ENCODE results near the gene TUFT1.
A peak's percentile ranks its signal among the peaks of the same experiment; 100 is the strongest.

Gene TUFT1

GRCh38 chr1:151512326-151512725 lies 27.8 kb upstream of the TUFT1 start:
- Histone ChIP-seq H3K27ac (ENCODE audit: low read depth, low read length) (peak overlapping the region; percentile 85), H3K27me3 (ENCODE audit: control insufficient read depth in 1 of 2, insufficient read depth in 2 of 2, low read length in 2 of 2) (no peaks in the 10 kb centered on the region), H3K9me3 (ENCODE audit: control insufficient read depth in 1 of 2, low read length in 2 of 2) (no peaks in the 10 kb centered on the region), H3K36me3 (ENCODE audit: control insufficient read depth in 1 of 2, insufficient read depth in 2 of 2, low read length in 2 of 2) (no peaks in the 10 kb centered on the region), H3K9ac (ENCODE audit: low read depth in 1 of 2, low read length in 2 of 2) (peak overlapping the region; percentile 91 to 94), H3K4me1 (ENCODE audit: control insufficient read depth in 1 of 2, insufficient read depth in 2 of 2, low read length in 2 of 2) (peaks cover 22 to 41% of the 10 kb centered on the region in 2 donors), H3K4me3 (ENCODE audit: low read depth in 1 of 2, low read length in 2 of 2) (peak overlapping the region; percentile 89)

- Histone ChIP-seq H3K9me3 (ENCODE audit: control insufficient read depth in 1 of 2, low read length in 2 of 2) (no peaks in the 10 kb centered on the region), H3K4me1 (ENCODE audit: control insufficient read depth in 1 of 2, insufficient read depth in 2 of 2, low read length in 2 of 2) (peaks cover 22 to 41% of the 10 kb centered on the region in 2 donors), H3K27ac (ENCODE audit: low read depth, low read length) (peak overlapping the region; percentile 85), H3K36me3 (ENCODE audit: control insufficient read depth in 1 of 2, insufficient read depth in 2 of 2, low read length in 2 of 2) (no peaks in the 10 kb centered on the region), H3K27me3 (ENCODE audit: control insufficient read depth in 1 of 2, insufficient read depth in 2 of 2, low read length in 2 of 2) (no peaks in the 10 kb centered on the region), H3K4me3 (ENCODE audit: low read depth in 1 of 2, low read length in 2 of 2) (peak overlapping the region; percentile 89), H3K9ac (ENCODE audit: low read depth in 1 of 2, low read length in 2 of 2) (peak overlapping the region; percentile 91 to 94)
Observed at GRCh38 chr1:151512801-151513625, 27.1 kb upstream of the TUFT1 start.

GRCh38 chr1:151513626-151514121 lies 26.4 kb upstream of the TUFT1 start:
- Histone ChIP-seq H3K27me3 (ENCODE audit: control insufficient read depth in 1 of 2, insufficient read depth in 2 of 2, low read length in 2 of 2) (no peaks in the 10 kb centered on the region), H3K27ac (ENCODE audit: low read depth, low read length) (peak overlapping the region; percentile 85), H3K9me3 (ENCODE audit: control insufficient read depth in 1 of 2, low read length in 2 of 2) (no peaks in the 10 kb centered on the region), H3K36me3 (ENCODE audit: control insufficient read depth in 1 of 2, insufficient read depth in 2 of 2, low read length in 2 of 2) (peaks cover under 1 to 4% of the 10 kb centered on the region in 2 donors), H3K4me1 (ENCODE audit: control insufficient read depth in 1 of 2, insufficient read depth in 2 of 2, low read length in 2 of 2) (peaks cover 22 to 41% of the 10 kb centered on the region in 2 donors), H3K4me3 (ENCODE audit: low read depth in 1 of 2, low read length in 2 of 2) (peak overlapping the region; percentile 89), H3K9ac (ENCODE audit: low read depth in 1 of 2, low read length in 2 of 2) (peak overlapping the region; percentile 91 to 94)

- Histone ChIP-seq H3K9me3 (ENCODE audit: control insufficient read depth in 1 of 2, low read length in 2 of 2) (no peaks in the 10 kb centered on the region), H3K27me3 (ENCODE audit: control insufficient read depth in 1 of 2, insufficient read depth in 2 of 2, low read length in 2 of 2) (no peaks in the 10 kb centered on the region), H3K27ac (ENCODE audit: low read depth, low read length) (peak overlapping the region; percentile 85), H3K36me3 (ENCODE audit: control insufficient read depth in 1 of 2, insufficient read depth in 2 of 2, low read length in 2 of 2) (peaks cover 5 to 10% of the 10 kb centered on the region in 2 donors), H3K9ac (ENCODE audit: low read depth in 1 of 2, low read length in 2 of 2) (peak overlapping the region; percentile 91 to 94), H3K4me3 (ENCODE audit: low read depth in 1 of 2, low read length in 2 of 2) (peak overlapping the region; percentile 89), H3K4me1 (ENCODE audit: control insufficient read depth in 1 of 2, insufficient read depth in 2 of 2, low read length in 2 of 2) (peaks cover 22 to 41% of the 10 kb centered on the region in 2 donors)
Observed at GRCh38 chr1:151514366-151514765, 25.7 kb upstream of the TUFT1 start.

- Histone ChIP-seq H3K27ac (ENCODE audit: low read depth, low read length) (no peak overlapping the region), H3K4me3 (ENCODE audit: low read depth in 1 of 2, low read length in 2 of 2) (peak overlapping the region in 1 of 2 donors; percentile 5), H3K27me3 (ENCODE audit: control insufficient read depth in 1 of 2, insufficient read depth in 2 of 2, low read length in 2 of 2) (no peaks in the 10 kb centered on the region), H3K4me1 (ENCODE audit: control insufficient read depth in 1 of 2, insufficient read depth in 2 of 2, low read length in 2 of 2) (peaks cover 22 to 40% of the 10 kb centered on the region in 2 donors), H3K9ac (ENCODE audit: low read depth in 1 of 2, low read length in 2 of 2) (no peak overlapping the region), H3K9me3 (ENCODE audit: control insufficient read depth in 1 of 2, low read length in 2 of 2) (no peaks in the 10 kb centered on the region), H3K36me3 (ENCODE audit: control insufficient read depth in 1 of 2, insufficient read depth in 2 of 2, low read length in 2 of 2) (peaks cover 5 to 17% of the 10 kb centered on the region in 2 donors)
Observed at GRCh38 chr1:151515265-151515664, 24.8 kb upstream of the TUFT1 start.

GRCh38 chr1:151516031-151516511 lies 24.0 kb upstream of the TUFT1 start:
- peaks cover 18 to 34% of the 10 kb centered on the region in 2 donors for H3K4me1 ChIP-seq (ENCODE audit: control insufficient read depth in 1 of 2, insufficient read depth in 2 of 2, low read length in 2 of 2)
- peaks cover 6 to 25% of the 10 kb centered on the region in 2 donors for H3K36me3 ChIP-seq (ENCODE audit: control insufficient read depth in 1 of 2, insufficient read depth in 2 of 2, low read length in 2 of 2)
- H3K9ac ChIP-seq (ENCODE audit: low read depth in 1 of 2, low read length in 2 of 2), result no peak overlapping the region
- no peaks in the 10 kb centered on the region for H3K9me3 ChIP-seq (ENCODE audit: control insufficient read depth in 1 of 2, low read length in 2 of 2)
- H3K4me3 ChIP-seq (ENCODE audit: low read depth in 1 of 2, low read length in 2 of 2), result no peak overlapping the region
- no peaks in the 10 kb centered on the region for H3K27me3 ChIP-seq (ENCODE audit: control insufficient read depth in 1 of 2, insufficient read depth in 2 of 2, low read length in 2 of 2)
- no peak overlapping the region for H3K27ac ChIP-seq (ENCODE audit: low read depth, low read length)

- no peaks in the 10 kb centered on the region for H3K9me3 ChIP-seq (ENCODE audit: control insufficient read depth in 1 of 2, low read length in 2 of 2)
- H3K36me3 ChIP-seq (ENCODE audit: control insufficient read depth in 1 of 2, insufficient read depth in 2 of 2, low read length in 2 of 2), result peaks cover 10 to 33% of the 10 kb centered on the region in 2 donors
- peaks cover 18 to 20% of the 10 kb centered on the region in 2 donors for H3K4me1 ChIP-seq (ENCODE audit: control insufficient read depth in 1 of 2, insufficient read depth in 2 of 2, low read length in 2 of 2)
- H3K9ac ChIP-seq (ENCODE audit: low read depth in 1 of 2, low read length in 2 of 2), result no peak overlapping the region
- H3K27me3 ChIP-seq (ENCODE audit: control insufficient read depth in 1 of 2, insufficient read depth in 2 of 2, low read length in 2 of 2), result no peaks in the 10 kb centered on the region
- H3K4me3 ChIP-seq (ENCODE audit: low read depth in 1 of 2, low read length in 2 of 2), result no peak overlapping the region
- H3K27ac ChIP-seq (ENCODE audit: low read depth, low read length), result no peak overlapping the region
Observed at GRCh38 chr1:151518431-151518830, 21.7 kb upstream of the TUFT1 start.

- Histone ChIP-seq H3K36me3 (ENCODE audit: control insufficient read depth in 1 of 2, insufficient read depth in 2 of 2, low read length in 2 of 2) (peaks cover 15 to 38% of the 10 kb centered on the region in 2 donors), H3K4me1 (ENCODE audit: control insufficient read depth in 1 of 2, insufficient read depth in 2 of 2, low read length in 2 of 2) (peaks cover 16 to 18% of the 10 kb centered on the region in 2 donors), H3K9ac (ENCODE audit: low read depth in 1 of 2, low read length in 2 of 2) (no peak overlapping the region), H3K9me3 (ENCODE audit: control insufficient read depth in 1 of 2, low read length in 2 of 2) (no peaks in the 10 kb centered on the region), H3K27me3 (ENCODE audit: control insufficient read depth in 1 of 2, insufficient read depth in 2 of 2, low read length in 2 of 2) (no peaks in the 10 kb centered on the region), H3K4me3 (ENCODE audit: low read depth in 1 of 2, low read length in 2 of 2) (no peak overlapping the region), H3K27ac (ENCODE audit: low read depth, low read length) (no peak overlapping the region)
Observed at GRCh38 chr1:151518936-151519335, 21.2 kb upstream of the TUFT1 start.

- Histone ChIP-seq H3K36me3 (ENCODE audit: control insufficient read depth in 1 of 2, insufficient read depth in 2 of 2, low read length in 2 of 2) (peaks cover 22 to 45% of the 10 kb centered on the region in 2 donors), H3K9ac (ENCODE audit: low read depth in 1 of 2, low read length in 2 of 2) (no peak overlapping the region), H3K27ac (ENCODE audit: low read depth, low read length) (no peak overlapping the region), H3K27me3 (ENCODE audit: control insufficient read depth in 1 of 2, insufficient read depth in 2 of 2, low read length in 2 of 2) (no peaks in the 10 kb centered on the region), H3K4me3 (ENCODE audit: low read depth in 1 of 2, low read length in 2 of 2) (no peak overlapping the region), H3K9me3 (ENCODE audit: control insufficient read depth in 1 of 2, low read length in 2 of 2) (no peaks in the 10 kb centered on the region), H3K4me1 (ENCODE audit: control insufficient read depth in 1 of 2, insufficient read depth in 2 of 2, low read length in 2 of 2) (peaks cover 8 to 16% of the 10 kb centered on the region in 2 donors)
Observed at GRCh38 chr1:151519667-151520066, 20.4 kb upstream of the TUFT1 start.

GRCh38 chr1:151520359-151520758 lies 19.8 kb upstream of the TUFT1 start:
- H3K36me3 ChIP-seq (ENCODE audit: control insufficient read depth in 1 of 2, insufficient read depth in 2 of 2, low read length in 2 of 2), result peaks cover 24 to 52% of the 10 kb centered on the region in 2 donors
- H3K9ac ChIP-seq (ENCODE audit: low read depth in 1 of 2, low read length in 2 of 2), result no peak overlapping the region
- no peaks in the 10 kb centered on the region for H3K27me3 ChIP-seq (ENCODE audit: control insufficient read depth in 1 of 2, insufficient read depth in 2 of 2, low read length in 2 of 2)
- no peak overlapping the region for H3K27ac ChIP-seq (ENCODE audit: low read depth, low read length)
- H3K4me3 ChIP-seq (ENCODE audit: low read depth in 1 of 2, low read length in 2 of 2), result no peak overlapping the region
- peaks cover 5 to 9% of the 10 kb centered on the region in 2 donors for H3K4me1 ChIP-seq (ENCODE audit: control insufficient read depth in 1 of 2, insufficient read depth in 2 of 2, low read length in 2 of 2)
- H3K9me3 ChIP-seq (ENCODE audit: control insufficient read depth in 1 of 2, low read length in 2 of 2), result no peaks in the 10 kb centered on the region
